CD4-positive, alpha-beta T cell treated with Interleukin-21 for 1 hour (primary cell): ENCODE data around the gene IL6.
"Not testable (repeated sequence)": the region's sequence is repeated elsewhere in the genome, so short reads cannot be mapped to it uniquely, and the experiment has no call there.

Experiments used
- DNase-seq: peaks from one replicate; pipeline ENCODE4 v3.0.0-alpha.2; 2020

Gene IL6

GRCh38 chr7:22729180-22729825 lies 2.3 kb downstream of the IL6 start:
- DNase-seq, result no peak

- DNase-seq, result no peak
These were observed 3.2 kb downstream of the IL6 start for GRCh38 chr7:22730066-22730710.

- DNase-seq, result no peak
These were observed 4.1 kb downstream of the IL6 start for GRCh38 chr7:22730921-22731654.

- DNase-seq, result no peak
These were observed 4.8 kb downstream of the IL6 start for GRCh38 chr7:22731766-22732165.

GRCh38 chr7:22732556-22733126 lies 5.6 kb downstream of the IL6 start:
- no peak for DNase-seq

- no peak for DNase-seq
These were observed 6.8 kb downstream of the IL6 start for GRCh38 chr7:22733761-22734160.

- DNase-seq, result no peak
These were observed 16.0 kb downstream of the IL6 start for GRCh38 chr7:22743014-22743413.

- DNase-seq, result no peak
These were observed 24.3 kb downstream of the IL6 start for GRCh38 chr7:22751341-22751740.

- DNase-seq, result no peak
These were observed 30.5 kb downstream of the IL6 start for GRCh38 chr7:22757338-22757994.

GRCh38 chr7:22758576-22758975 lies 31.6 kb downstream of the IL6 start:
- no peak for DNase-seq

GRCh38 chr7:22759721-22760120 lies 32.7 kb downstream of the IL6 start:
- DNase-seq, result no peak

GRCh38 chr7:22762866-22763265 lies 35.9 kb downstream of the IL6 start:
- no peak for DNase-seq

- no peak for DNase-seq
These were observed 38.6 kb downstream of the IL6 start for GRCh38 chr7:22765609-22766008.

GRCh38 chr7:22771194-22771871 lies 44.3 kb downstream of the IL6 start:
- no peak for DNase-seq

- DNase-seq, result no peak
These were observed 44.9 kb downstream of the IL6 start for GRCh38 chr7:22771872-22772228.

GRCh38 chr7:22772885-22773284 lies 45.9 kb downstream of the IL6 start:
- DNase-seq, result no peak

GRCh38 chr7:22776964-22777363 lies 50.0 kb downstream of the IL6 start:
- no peak for DNase-seq

- DNase-seq, result not testable (repeated sequence)
These were observed 52.8 kb downstream of the IL6 start for GRCh38 chr7:22779730-22780323.

GRCh38 chr7:22781230-22781711 lies 54.3 kb downstream of the IL6 start:
- no peak for DNase-seq
